ACHN (cell line): ENCODE data around the gene ZNF292.
"Not testable (repeated sequence)": the region's sequence is repeated elsewhere in the genome, so short reads cannot be mapped to it uniquely, and the experiment has no call there.

Experiments
- DNase-seq: peaks from one replicate; pipeline ENCODE4 v3.0.0-alpha.2; 2015
- in situ Hi-C: cut with HindIII; loops from 2 replicates; pipeline ENCODE4 v1.10.0; 2017; ENCODE audit warnings: low sequenced_read_pairs, low pct_ligation_motif_present, low pct_unique_long_range_greater_than_20kb

Gene ZNF292

DNA sequence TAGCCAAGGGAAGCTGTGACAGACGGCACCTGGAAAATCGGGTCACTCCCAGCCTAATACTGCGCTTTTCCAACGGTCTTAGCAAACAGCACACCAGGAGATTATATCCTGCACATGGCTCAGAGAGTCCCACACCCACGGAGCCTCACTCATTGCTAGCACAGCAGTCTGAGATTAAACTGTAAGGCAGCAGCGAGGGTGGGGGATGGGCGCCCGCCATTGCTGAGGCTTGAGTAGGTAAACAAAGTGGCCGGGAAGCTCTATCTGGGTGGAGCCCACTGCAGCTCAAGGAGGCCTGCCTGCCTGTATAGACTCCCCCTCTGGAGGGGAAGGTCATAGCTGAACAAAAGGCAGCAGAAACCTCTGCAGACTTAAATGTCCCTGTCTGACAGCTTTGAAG lies 145.9 kb downstream of the ZNF292 start:
- in situ Hi-C loops, DNase-seq: not testable (repeated sequence)

DNA sequence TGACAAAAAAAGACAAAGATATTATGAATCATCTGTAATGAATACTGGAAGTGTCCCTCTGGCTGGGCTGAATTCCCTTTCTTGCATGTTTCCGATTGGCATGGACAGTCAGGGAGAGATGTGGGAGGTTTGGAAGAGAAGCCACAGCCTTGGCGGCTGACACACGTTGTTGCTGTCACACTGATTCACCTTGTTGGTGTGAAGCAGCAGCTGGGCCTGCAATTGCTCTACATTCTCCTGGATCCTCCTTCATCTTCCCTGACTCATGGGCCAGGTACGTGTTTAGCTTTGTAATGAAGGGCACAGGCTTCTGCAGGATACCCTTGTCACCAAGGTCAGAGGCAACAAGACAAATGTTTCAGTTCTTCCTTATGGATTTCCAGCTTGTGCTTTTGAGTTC lies 153.6 kb downstream of the ZNF292 start:
- DNase-seq = no peak
- in situ Hi-C loops = no loop called here

- in situ Hi-C loops = no loop called here
- DNase-seq = no peak
These were observed 157.5 kb downstream of the ZNF292 start for GRCh38 chr6:87312860-87313259.
